Neuron (in vitro differentiated cells): ENCODE results near the gene TBC1D23.

Source experiments
- H2AFZ ChIP-seq: one replicate; pipeline ENCODE4 v1.6.1; 2013; ENCODE audit warnings: low read depth, mild to moderate bottlenecking, inconsistent platforms, low read length, moderate library complexity
- H3K27me3 ChIP-seq: one replicate; pipeline ENCODE4 v1.6.1; 2013; ENCODE audit warnings: low read length; ENCODE audit not compliant: insufficient read depth
- H3K36me3 ChIP-seq: one replicate; pipeline ENCODE4 v1.6.1; 2013; ENCODE audit warnings: low read length; ENCODE audit not compliant: insufficient read depth
- H3K4me1 ChIP-seq: one replicate; pipeline ENCODE4 v1.6.1; 2013; ENCODE audit warnings: low read length; ENCODE audit not compliant: insufficient read depth
- H3K4me3 ChIP-seq: 2 replicates; pipeline ENCODE4 v1.5.1; 2013; ENCODE audit warnings: mild to moderate bottlenecking, low read length, moderate library complexity
- H3K9me3 ChIP-seq: one replicate; pipeline ENCODE4 v1.6.1; 2013; ENCODE audit warnings: low read length

Gene TBC1D23

GRCh38 chr3:100352296-100353231 is 91.8 kb downstream of the TBC1D23 start:
- peaks cover 50% of the 10 kb centered on the region for H3K36me3 ChIP-seq
- no peaks in the 10 kb centered on the region for H3K4me1 ChIP-seq
- no peak overlapping the region for H2AFZ ChIP-seq
- H3K4me3 ChIP-seq = no peak overlapping the region
- peaks cover 4% of the 10 kb centered on the region for H3K9me3 ChIP-seq
- H3K27me3 ChIP-seq = no peaks in the 10 kb centered on the region

GRCh38 chr3:100354850-100355249 is 94.1 kb downstream of the TBC1D23 start:
- Histone ChIP-seq H3K9me3 (peaks cover 4% of the 10 kb centered on the region), H3K36me3 (peaks cover 49% of the 10 kb centered on the region), H3K4me1 (no peaks in the 10 kb centered on the region), H3K4me3 (no peak overlapping the region), H3K27me3 (no peaks in the 10 kb centered on the region), H2AFZ (no peak overlapping the region)

- no peak overlapping the region for H2AFZ ChIP-seq
- H3K9me3 ChIP-seq = peaks cover 8% of the 10 kb centered on the region
- H3K36me3 ChIP-seq = peaks cover 45% of the 10 kb centered on the region
- H3K4me3 ChIP-seq = no peak overlapping the region
- H3K4me1 ChIP-seq = no peaks in the 10 kb centered on the region
- H3K27me3 ChIP-seq = no peaks in the 10 kb centered on the region
These were observed 97.6 kb downstream of the TBC1D23 start for GRCh38 chr3:100358413-100358812.

GRCh38 chr3:100359035-100359434 is 98.2 kb downstream of the TBC1D23 start:
- Histone ChIP-seq H3K27me3 (no peaks in the 10 kb centered on the region), H2AFZ (no peak overlapping the region), H3K36me3 (peaks cover 44% of the 10 kb centered on the region), H3K4me3 (no peak overlapping the region), H3K4me1 (no peaks in the 10 kb centered on the region), H3K9me3 (peaks cover 8% of the 10 kb centered on the region)

GRCh38 chr3:100360757-100361496 is 100.1 kb downstream of the TBC1D23 start:
- H3K9me3 ChIP-seq = peaks cover 8% of the 10 kb centered on the region
- peaks cover 49% of the 10 kb centered on the region for H3K36me3 ChIP-seq
- H3K4me3 ChIP-seq = no peak overlapping the region

GRCh38 chr3:100361897-100362296 is 101.1 kb downstream of the TBC1D23 start:
- H3K4me1 ChIP-seq = no peaks in the 10 kb centered on the region
- peaks cover 8% of the 10 kb centered on the region for H3K9me3 ChIP-seq
- H3K36me3 ChIP-seq = peaks cover 49% of the 10 kb centered on the region
- no peaks in the 10 kb centered on the region for H3K27me3 ChIP-seq
- H2AFZ ChIP-seq = no peak overlapping the region
- no peak overlapping the region for H3K4me3 ChIP-seq

More at GRCh38 chr3:100360757-100361496, 100.1 kb downstream of the TBC1D23 start:
- H2AFZ ChIP-seq = no peak overlapping the region
- H3K4me1 ChIP-seq = no peaks in the 10 kb centered on the region
- H3K27me3 ChIP-seq = no peaks in the 10 kb centered on the region

GRCh38 chr3:100364421-100364820 is 103.6 kb downstream of the TBC1D23 start:
- H3K36me3 ChIP-seq = peaks cover 59% of the 10 kb centered on the region
- no peaks in the 10 kb centered on the region for H3K4me1 ChIP-seq
- H3K9me3 ChIP-seq = peaks cover 8% of the 10 kb centered on the region
- no peak overlapping the region for H2AFZ ChIP-seq
- no peak overlapping the region for H3K4me3 ChIP-seq
- no peaks in the 10 kb centered on the region for H3K27me3 ChIP-seq

GRCh38 chr3:100366424-100366823 is 105.6 kb downstream of the TBC1D23 start:
- no peak overlapping the region for H3K4me3 ChIP-seq
- H3K36me3 ChIP-seq = peaks cover 62% of the 10 kb centered on the region
- no peaks in the 10 kb centered on the region for H3K27me3 ChIP-seq
- no peak overlapping the region for H2AFZ ChIP-seq
- no peaks in the 10 kb centered on the region for H3K4me1 ChIP-seq
- peaks cover 6% of the 10 kb centered on the region for H3K9me3 ChIP-seq

- peaks cover 60% of the 10 kb centered on the region for H3K36me3 ChIP-seq
- no peak overlapping the region for H3K4me3 ChIP-seq
- H2AFZ ChIP-seq = no peak overlapping the region
- H3K9me3 ChIP-seq = no peaks in the 10 kb centered on the region
- no peaks in the 10 kb centered on the region for H3K4me1 ChIP-seq
- H3K27me3 ChIP-seq = no peaks in the 10 kb centered on the region
These were observed 107.6 kb downstream of the TBC1D23 start for GRCh38 chr3:100368441-100368840.

- peaks cover 55% of the 10 kb centered on the region for H3K36me3 ChIP-seq
These were observed 110.0 kb downstream of the TBC1D23 start for GRCh38 chr3:100370756-100371155.

GRCh38 chr3:100374521-100374920 is 113.7 kb downstream of the TBC1D23 start:
- Histone ChIP-seq H3K36me3 (peaks cover 59% of the 10 kb centered on the region), H3K9me3 (no peaks in the 10 kb centered on the region), H3K4me3 (no peak overlapping the region), H3K4me1 (no peaks in the 10 kb centered on the region), H3K27me3 (no peaks in the 10 kb centered on the region), H2AFZ (no peak overlapping the region)

More at GRCh38 chr3:100370756-100371155, 110.0 kb downstream of the TBC1D23 start:
- no peaks in the 10 kb centered on the region for H3K9me3 ChIP-seq
- no peaks in the 10 kb centered on the region for H3K4me1 ChIP-seq
- no peaks in the 10 kb centered on the region for H3K27me3 ChIP-seq
- H3K4me3 ChIP-seq = no peak overlapping the region
- H2AFZ ChIP-seq = no peak overlapping the region
